Naive thymus-derived CD8-positive, alpha-beta T cell (primary cell): Measurements from ENCODE around the gene ELOB. TPM values are rescaled to one million over a fixed set of nuclear protein-coding genes. Genes with fewer than 3 reads are reported as not detected.

Source experiments
- ATAC-seq, 2 donors: fragments of 150-1000 bp; cut with Tn5 transposase in 1 of 2; sonication (Bioruptor Pico), chemical (Tn5 transposase) in 1 of 2; 1 replicate in 1 of 2; 2 replicates in 1 of 2; pipeline ENCODE4 v1.10.0; 2021; ENCODE audit warnings: mild to moderate bottlenecking in 2 of 2, moderate library complexity in 2 of 2
- POLR2A ChIA-PET: fragments of 350-600 bp; sonication (Branson Sonifier 250); formaldehyde crosslinking; loops from one replicate; lab custom pipeline; 2021; ENCODE audit warnings: antibody characterized with exemption; lab: Charles Lee
- DNase-seq, 10 donors: peaks; one replicate each; pipeline versions ENCODE4 v3.0.0 to v3.0.0-alpha.2; 2020 to 2022
- H3K27ac Mint-ChIP-seq, 10 donors: one replicate each; pipeline ENCODE4 v1.8.0; 2020 to 2022; ENCODE audit warnings: mild to moderate bottlenecking in 10 of 10, mixed read lengths in 10 of 10, moderate library complexity in 4 of 10, inconsistent platforms in 1 of 10
- H3K27me3 Mint-ChIP-seq, 5 donors: one replicate each; pipeline ENCODE4 v1.8.0; 2021 to 2022; ENCODE audit warnings: mixed read lengths in 5 of 5
- H3K36me3 Mint-ChIP-seq, 3 donors: one replicate each; pipeline ENCODE4 v1.8.0; 2020 to 2022; ENCODE audit warnings: mixed read lengths in 3 of 3, mild to moderate bottlenecking in 2 of 3, inconsistent platforms in 1 of 3
- H3K4me1 Mint-ChIP-seq, 4 donors: one replicate each; pipeline ENCODE4 v1.8.0; 2021 to 2022; ENCODE audit warnings: mixed read lengths in 4 of 4
- H3K4me3 Mint-ChIP-seq, 10 donors: one replicate each; pipeline ENCODE4 v1.8.0; 2020 to 2022; ENCODE audit warnings: mild to moderate bottlenecking in 10 of 10, mixed read lengths in 10 of 10, moderate library complexity in 6 of 10, inconsistent platforms in 1 of 10
- H3K9me3 Mint-ChIP-seq, 9 donors: one replicate each; pipeline ENCODE4 v1.8.0; 2020 to 2022; ENCODE audit warnings: mixed read lengths in 9 of 9, mild to moderate bottlenecking in 3 of 9, inconsistent platforms in 1 of 9, moderate library complexity in 1 of 9
- polyA plus RNA-seq, 3 donors: library from polyadenylated mRNA; unstranded; fragments of 300-500 nt; fragmentation: Illumina TruSeq; gene quantifications; one replicate each; pipeline ENCODE4 v1.2.3, GENCODE V29; 2021
- total RNA-seq, 8 experiments: library from RNA in 2 of 8; stranded (reverse) in 2 of 8; gene quantifications; one replicate each; pipeline ENCODE4 v1.2.3 and lab custom pipeline; 2021 to 2026

ELOB gene
- total and polyA plus RNA-seq, 5 experiments from 2014 or later: 121 to 301 (median 230) TPM

DNA sequence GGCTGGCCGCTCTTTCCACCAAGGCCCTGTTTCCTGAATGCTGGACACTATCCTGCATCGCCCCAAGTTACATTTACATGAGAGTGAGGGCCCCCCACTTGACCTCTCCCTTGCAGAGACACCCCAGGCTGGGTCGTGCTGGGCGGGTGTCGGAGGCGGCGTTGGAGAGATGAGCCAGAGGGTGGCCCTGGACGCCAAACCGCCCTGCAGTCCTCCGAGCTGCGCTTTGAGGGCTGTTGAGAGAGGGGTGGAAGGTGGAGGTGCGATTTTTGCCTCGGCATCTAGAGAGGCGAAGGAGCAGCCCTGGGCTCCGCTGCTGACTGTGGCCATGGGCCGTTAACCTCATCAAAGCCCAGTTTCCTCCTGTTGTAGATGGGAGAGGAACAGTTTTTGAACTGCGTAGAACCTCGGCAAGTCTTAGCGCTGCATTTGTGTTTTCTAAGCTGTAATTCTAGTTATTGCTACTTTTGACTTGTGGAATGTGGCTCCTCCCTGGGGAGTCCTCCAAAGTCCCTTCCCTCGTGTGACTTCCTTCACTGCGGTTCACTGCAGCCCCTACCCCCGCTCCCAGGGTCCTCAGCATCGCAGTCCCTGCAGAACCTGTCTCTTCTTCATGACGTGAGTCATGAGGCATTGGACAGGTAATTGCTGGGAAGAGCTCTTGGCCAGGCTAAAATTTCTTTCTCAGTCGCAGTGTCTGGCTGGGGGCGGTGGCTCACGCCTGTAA, 986 bp upstream of the ELOB start:
- POLR2A ChIA-PET: interaction anchor here (0.6 to 8.2 kb wide), 20 partner anchors 7 to 973 kb away, joined by 3 to 128 read pairs (median 5); partner anchors contain the start of genes FLYWCH1, FLYWCH2, HCFC1R1 and KCTD5
- ATAC-seq: peak; percentile 39 to 45
- Mint-ChIP-seq H3K4me3 (peak overlapping the region; percentile 89 to 97 (median 96)), H3K9me3 (no peaks in the 10 kb centered on the region), H3K36me3 (peaks cover 0 to 17% (median 0%) of the 10 kb centered on the region in 3 donors), H3K4me1 (peaks cover 20 to 54% (median 43%) of the 10 kb centered on the region in 4 donors), H3K27me3 (no peaks in the 10 kb centered on the region), H3K27ac (peak overlapping the region; percentile 96 to 99 (median 99))
- peak in 8 of 10 donors; percentile 35 to 74 (median 49) for DNase-seq

DNA sequence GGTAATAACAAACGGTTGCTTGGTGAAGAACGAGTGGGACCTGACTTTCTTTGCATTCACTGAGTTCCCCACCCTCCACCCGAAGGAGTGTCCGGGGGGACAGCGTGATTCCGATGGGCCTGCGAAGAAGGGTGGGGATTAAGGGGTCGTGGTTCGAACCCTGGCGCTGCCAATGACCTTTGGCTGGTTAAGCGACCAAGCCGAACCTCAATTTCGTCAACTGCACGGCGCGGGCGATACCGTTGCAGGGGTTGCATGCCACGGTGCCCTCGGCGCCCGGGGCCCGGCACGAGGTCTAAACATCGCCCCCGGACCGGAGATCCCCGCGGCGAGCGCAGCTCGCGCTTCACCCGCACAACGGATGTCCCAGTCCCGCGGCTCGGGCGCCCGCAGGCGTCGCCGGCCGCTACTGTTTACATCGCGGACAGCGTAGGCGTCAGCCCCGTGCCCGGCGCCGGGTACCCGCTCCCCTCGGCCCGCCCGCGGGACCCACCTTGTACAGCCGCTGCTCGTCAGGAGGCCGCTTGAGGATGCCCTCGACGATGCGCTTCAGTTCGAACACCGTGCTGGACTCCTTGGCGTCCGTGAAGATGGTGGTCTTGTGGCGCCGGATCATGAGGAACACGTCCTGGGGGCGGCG, 460 bp downstream of the ELOB start:
- POLR2A ChIA-PET: interaction anchor here (1.3 to 8.2 kb wide), 12 partner anchors 9 to 244 kb away, joined by 3 to 128 read pairs (median 8); partner anchors contain the start of genes FLYWCH1, KCTD5 and SRRM2
- ATAC-seq (peak; percentile 28 to 43), DNase-seq (peak in 5 of 10 donors; percentile 22 to 66 (median 33))
- Mint-ChIP-seq H3K4me3 (peak overlapping the region; percentile 84 to 97 (median 91)), H3K27ac (peak overlapping the region; percentile 88 to 96 (median 92)), H3K36me3 (peaks cover 0 to 30% (median 5%) of the 10 kb centered on the region in 3 donors), H3K27me3 (no peaks in the 10 kb centered on the region), H3K9me3 (no peaks in the 10 kb centered on the region), H3K4me1 (peaks cover 27 to 62% (median 50%) of the 10 kb centered on the region in 4 donors)

DNA sequence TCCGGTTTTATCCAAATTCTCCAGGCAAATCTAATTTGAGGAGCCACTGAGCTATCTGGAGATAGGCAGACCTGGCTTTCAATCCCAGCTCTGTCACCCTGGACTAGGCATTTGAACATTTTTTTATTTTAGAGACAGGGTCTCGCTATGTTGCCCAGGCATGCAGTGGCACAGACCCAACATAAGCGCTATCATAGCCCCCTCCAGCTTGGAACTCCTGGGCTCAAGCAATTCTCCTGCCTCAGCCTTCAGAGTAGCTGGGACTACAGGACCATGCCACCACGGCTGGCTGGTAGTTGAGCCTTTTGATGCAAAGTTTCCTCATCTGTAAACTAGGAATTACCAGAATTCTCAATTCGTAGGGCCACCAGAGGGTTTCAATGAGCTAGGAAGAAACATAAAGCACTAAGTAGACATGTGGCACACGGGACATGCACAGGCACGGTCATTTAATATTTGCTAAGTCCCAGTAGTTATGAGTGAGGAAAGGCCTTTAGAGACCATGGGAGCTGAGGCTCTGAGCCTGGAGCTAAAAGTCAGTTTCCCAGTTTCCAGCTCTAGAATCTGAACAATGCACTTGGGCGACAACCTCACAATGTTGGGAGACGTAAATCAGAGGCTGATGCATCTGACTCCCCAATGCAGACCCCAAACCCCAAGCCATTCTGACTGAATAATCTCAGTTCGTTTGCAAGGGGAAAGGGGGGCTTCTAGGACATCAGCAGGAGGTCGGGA, 1.1 kb downstream of the ELOB start:
- no peak for ATAC-seq
- POLR2A ChIA-PET: interaction anchor here (1.3 to 8.2 kb wide), 6 partner anchors 10 to 94 kb away, joined by 3 to 128 read pairs (median 8); partner anchors contain the start of genes KCTD5 and SRRM2
- H3K36me3 Mint-ChIP-seq: peaks cover 0 to 37% (median 5%) of the 10 kb centered on the region in 3 donors
- no peaks in the 10 kb centered on the region for H3K27me3 Mint-ChIP-seq
- DNase-seq: peak in 1 of 10 donors; percentile 6
- H3K27ac Mint-ChIP-seq: peak overlapping the region; percentile 70 to 96 (median 92)
- H3K4me3 Mint-ChIP-seq: peak overlapping the region; percentile 84 to 97 (median 91)
- H3K4me1 Mint-ChIP-seq: peaks cover 28 to 65% (median 52%) of the 10 kb centered on the region in 4 donors
- no peaks in the 10 kb centered on the region for H3K9me3 Mint-ChIP-seq

DNA sequence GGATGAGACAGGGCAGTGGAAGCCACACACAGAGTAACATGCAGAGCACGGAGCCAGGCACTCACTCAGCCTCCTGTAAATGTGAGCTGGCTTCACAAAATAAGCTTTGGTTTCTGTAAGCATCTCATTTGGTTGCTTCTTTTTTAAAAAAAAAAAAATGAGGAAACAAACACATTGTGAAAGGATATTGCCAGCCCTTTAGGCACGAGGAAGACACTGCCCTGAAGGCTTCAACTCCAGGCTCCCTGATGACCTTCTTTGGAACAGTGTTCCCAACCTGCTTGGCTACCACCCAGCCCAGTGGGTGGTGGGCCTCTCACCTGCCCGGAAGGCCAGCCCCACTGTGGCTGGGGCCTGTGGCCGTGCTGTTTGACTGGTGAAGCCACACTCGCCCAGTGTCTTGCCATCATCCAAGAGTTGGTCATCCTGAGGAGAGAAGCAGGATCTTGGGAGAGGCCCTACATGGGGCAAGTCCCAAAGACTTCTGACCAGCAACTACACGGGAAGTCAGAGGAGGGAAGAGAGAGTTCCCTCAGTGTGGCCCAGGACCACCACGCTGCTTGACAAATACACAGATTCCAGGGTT, 1.9 kb downstream of the ELOB start:
- ATAC-seq: no peak
- H3K9me3 Mint-ChIP-seq: no peaks in the 10 kb centered on the region
- DNase-seq: no peak
- peaks cover 0 to 44% (median 5%) of the 10 kb centered on the region in 3 donors for H3K36me3 Mint-ChIP-seq
- peak overlapping the region in 9 of 10 donors; percentile 17 to 96 (median 70) for H3K27ac Mint-ChIP-seq
- peak overlapping the region; percentile 39 to 97 (median 90) for H3K4me3 Mint-ChIP-seq
- H3K27me3 Mint-ChIP-seq: no peaks in the 10 kb centered on the region
- H3K4me1 Mint-ChIP-seq: peaks cover 28 to 63% (median 51%) of the 10 kb centered on the region in 4 donors
- POLR2A ChIA-PET: interaction anchor here (1.0 to 8.2 kb wide), 5 partner anchors 9 to 93 kb away, joined by 3 to 128 read pairs (median 6); partner anchors contain the start of genes KCTD5 and SRRM2

DNA sequence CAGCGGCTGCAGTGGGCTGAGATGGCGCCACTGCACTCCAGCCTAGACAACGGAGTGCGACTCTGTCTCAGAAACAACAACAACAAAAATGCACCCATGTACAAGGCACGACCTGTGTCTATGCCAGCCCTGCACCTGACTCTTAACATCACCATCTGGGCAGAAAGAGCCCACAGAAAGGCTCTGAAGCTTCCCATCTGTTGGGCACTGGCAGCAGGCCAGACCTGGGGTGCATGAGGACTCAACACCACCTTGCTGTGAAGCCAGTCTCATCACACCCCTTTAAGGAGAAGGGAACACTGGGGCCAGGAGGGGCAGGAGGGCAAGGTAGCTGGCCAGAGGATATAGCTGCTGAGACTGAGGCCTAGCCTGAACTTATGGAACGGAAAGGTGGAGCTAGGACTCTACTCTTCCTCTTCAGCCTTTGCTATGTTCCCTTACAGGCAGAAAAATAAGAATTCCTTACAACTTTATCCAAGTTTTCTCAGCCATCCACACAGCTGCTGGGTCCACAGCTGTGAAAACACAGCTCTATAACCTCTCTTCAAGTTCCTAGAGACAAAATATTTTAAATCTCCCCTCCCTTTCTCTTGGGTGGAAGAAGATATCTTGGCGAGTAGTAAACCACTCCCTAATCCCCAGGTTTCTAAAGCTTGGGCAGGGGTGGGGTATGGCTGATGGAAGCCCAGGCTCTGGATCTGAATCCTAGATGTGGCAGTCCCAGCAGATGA, 2.8 kb downstream of the ELOB start:
- Mint-ChIP-seq H3K9me3 (no peaks in the 10 kb centered on the region), H3K36me3 (peaks cover 0 to 53% (median 11%) of the 10 kb centered on the region in 3 donors), H3K27me3 (no peaks in the 10 kb centered on the region), H3K4me1 (peaks cover 28 to 59% (median 48%) of the 10 kb centered on the region in 4 donors), H3K4me3 (peak overlapping the region in 6 of 10 donors; percentile 10 to 89 (median 27)), H3K27ac (peak overlapping the region in 8 of 10 donors; percentile 15 to 59 (median 44))
- DNase-seq: no peak
- ATAC-seq: no peak
- POLR2A ChIA-PET: interaction anchor here (0.6 to 8.2 kb wide), 5 partner anchors 11 to 620 kb away, joined by 3 to 128 read pairs (median 3); partner anchors contain the start of gene SRRM2

DNA sequence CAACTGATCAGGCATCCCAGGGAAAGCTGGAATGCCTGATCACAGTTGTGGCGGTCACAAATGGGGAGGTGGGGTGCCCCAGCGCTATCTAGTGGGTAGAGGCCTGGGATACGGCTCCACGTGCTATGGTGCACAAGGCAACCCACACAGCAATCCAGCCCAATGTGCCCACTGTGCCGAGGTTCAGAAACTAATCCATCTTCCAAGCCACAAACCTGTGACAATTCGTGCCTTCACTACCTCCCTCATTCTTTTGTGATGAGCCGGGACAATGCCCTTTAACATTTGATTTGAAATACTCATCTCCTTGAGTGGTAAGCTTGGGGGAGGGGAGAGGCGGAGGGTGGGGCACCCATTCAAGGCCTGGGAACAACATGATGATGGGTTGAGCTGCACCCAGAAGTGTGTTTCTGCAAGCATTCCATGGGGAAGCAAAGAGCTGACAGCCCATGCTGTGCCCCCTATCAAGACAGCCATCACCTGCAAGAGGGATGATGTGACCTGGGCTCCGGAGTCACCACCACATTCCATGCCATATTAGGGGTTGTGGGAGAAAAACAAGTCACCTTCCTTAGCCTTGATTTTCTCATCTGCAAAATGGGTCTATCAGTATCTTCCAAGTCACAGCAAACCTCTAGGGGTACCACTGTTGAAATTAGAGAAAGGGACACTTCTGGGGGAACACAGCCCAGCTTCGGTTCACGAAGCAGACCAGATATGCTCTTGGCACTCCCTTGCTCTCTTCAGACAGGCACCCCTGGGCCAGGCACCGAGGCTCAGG, 3.7 kb downstream of the ELOB start:
- H3K4me3 Mint-ChIP-seq: peak overlapping the region in 2 of 10 donors; percentile 6 to 10
- H3K36me3 Mint-ChIP-seq: peaks cover 0 to 63% (median 11%) of the 10 kb centered on the region in 3 donors
- ATAC-seq: no peak
- peak overlapping the region in 9 of 10 donors; percentile 31 to 93 (median 56) for H3K27ac Mint-ChIP-seq
- H3K27me3 Mint-ChIP-seq: no peaks in the 10 kb centered on the region
- peaks cover 24 to 54% (median 42%) of the 10 kb centered on the region in 4 donors for H3K4me1 Mint-ChIP-seq
- H3K9me3 Mint-ChIP-seq: no peaks in the 10 kb centered on the region
- POLR2A ChIA-PET: interaction anchor here (0.6 to 8.2 kb wide), 4 partner anchors 10 to 619 kb away, joined by 3 to 128 read pairs (median 3); partner anchors contain the start of gene SRRM2
- DNase-seq: peak in 1 of 10 donors; percentile 51

DNA sequence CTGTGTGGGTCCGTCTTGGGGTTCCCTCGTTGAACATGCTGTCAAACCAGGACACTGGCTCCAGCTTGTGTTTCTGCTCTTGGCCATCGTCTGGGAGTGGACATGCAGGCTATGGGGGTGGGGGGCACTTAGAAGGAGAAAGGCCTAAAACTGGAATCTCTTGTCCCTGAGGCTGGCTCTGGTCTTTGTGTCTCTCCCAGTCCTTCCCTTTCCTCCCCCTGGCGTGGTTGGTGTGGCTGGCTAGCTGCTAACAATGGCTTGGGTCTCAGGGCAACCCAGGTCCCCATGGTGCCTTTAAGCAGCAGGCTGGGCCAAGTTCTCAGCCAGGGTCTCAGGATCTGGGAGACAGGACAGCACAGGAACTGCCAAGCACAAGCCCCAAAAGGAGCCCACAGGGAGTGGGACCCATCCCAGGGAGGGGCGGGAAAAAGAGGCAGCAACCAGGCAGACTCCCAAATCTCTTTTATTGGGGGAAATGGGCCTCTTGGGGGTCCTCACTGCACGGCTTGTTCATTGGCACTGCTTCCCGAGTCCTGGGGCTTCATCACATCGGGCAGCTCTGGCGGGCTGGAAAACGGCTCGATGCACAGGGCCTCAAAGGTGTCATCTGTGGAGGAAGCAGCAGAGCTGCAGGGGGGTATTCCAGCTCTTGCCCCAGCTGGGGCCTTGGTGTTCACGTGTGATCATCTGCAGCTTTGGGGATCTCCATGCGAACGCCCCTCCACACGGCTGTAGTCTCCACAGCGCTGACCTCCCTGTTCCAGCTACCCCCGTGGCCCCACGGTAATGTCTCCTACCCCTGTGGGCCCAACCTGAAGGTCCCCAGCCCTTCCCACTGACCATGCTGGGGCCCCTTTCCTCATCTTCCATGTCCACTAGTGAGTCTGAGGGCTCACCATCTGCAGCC, 5.3 kb downstream of the ELOB start:
- H3K27ac Mint-ChIP-seq: peak overlapping the region in 7 of 10 donors; percentile 21 to 93 (median 67)
- no peaks in the 10 kb centered on the region for H3K9me3 Mint-ChIP-seq
- H3K4me3 Mint-ChIP-seq: peak overlapping the region in 1 of 10 donors; percentile 51
- no peaks in the 10 kb centered on the region for H3K27me3 Mint-ChIP-seq
- peaks cover 22 to 54% (median 36%) of the 10 kb centered on the region in 4 donors for H3K4me1 Mint-ChIP-seq
- DNase-seq (peak in 1 of 10 donors; percentile 50), ATAC-seq (no peak)
- H3K36me3 Mint-ChIP-seq: peaks cover under 1 to 79% (median 14%) of the 10 kb centered on the region in 3 donors
- POLR2A ChIA-PET: interaction anchor here (0.6 to 1.2 kb wide), 3 partner anchors 12 to 20 kb away, joined by 3 to 5 read pairs (median 3); partner anchors contain the start of gene SRRM2

DNA sequence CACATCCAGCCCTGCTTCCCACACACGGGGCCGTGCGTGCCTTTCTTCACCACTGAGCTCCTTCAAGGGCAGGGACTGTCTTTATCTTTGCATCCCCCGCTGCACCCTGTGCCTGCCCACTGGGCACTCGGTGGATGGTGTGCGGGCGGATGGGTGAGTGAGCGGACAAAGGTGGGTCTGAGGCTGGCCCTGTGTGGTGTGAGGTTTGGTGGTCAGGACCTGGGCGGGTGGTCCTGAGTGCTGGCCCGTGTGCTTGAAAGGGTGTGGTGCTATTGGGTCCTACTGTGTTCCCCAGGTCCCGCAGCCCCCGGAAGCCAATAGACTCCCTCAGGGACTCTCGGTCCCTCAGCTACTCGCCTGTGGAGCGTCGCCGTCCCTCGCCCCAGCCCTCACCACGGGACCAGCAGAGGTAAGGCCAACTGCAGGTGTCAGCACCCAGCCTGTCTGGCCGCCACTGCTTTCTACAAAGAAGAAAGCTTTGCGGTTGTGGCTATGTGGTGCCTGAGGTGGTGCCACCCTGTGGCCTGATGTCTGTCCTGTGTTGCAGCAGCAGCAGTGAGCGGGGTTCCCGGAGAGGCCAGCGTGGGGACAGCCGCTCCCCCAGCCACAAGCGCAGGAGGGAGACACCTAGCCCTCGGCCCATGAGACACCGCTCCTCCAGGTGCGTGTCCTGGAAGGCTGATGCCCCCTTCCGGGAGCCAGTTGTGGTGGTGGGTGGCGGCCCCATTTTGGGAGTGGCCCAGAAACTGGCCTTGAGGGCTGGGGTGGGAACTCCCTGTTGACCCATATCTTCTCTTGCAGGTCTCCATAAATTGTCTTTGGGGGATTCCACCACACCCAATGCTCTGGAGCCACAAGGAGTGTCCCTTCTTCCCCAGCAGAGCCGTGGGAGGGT, 6.8 kb downstream of the ELOB start:
- POLR2A ChIA-PET: interaction anchor here (0.8 kb wide), 1 partner anchor 16 kb away, joined by 4 read pairs; no protein-coding TSS in a partner anchor
- Mint-ChIP-seq H3K36me3 (peaks cover 6 to 91% (median 27%) of the 10 kb centered on the region in 3 donors), H3K27ac (peak overlapping the region in 4 of 10 donors; percentile 50 to 93 (median 80)), H3K4me3 (peak overlapping the region in 3 of 10 donors; percentile 22 to 48 (median 22)), H3K9me3 (no peaks in the 10 kb centered on the region), H3K4me1 (peaks cover 22 to 48% (median 27%) of the 10 kb centered on the region in 4 donors), H3K27me3 (no peaks in the 10 kb centered on the region)
- peak in 1 of 10 donors; percentile 62 for DNase-seq
- ATAC-seq: peak; percentile 5 to 39
